Kidney capillary endothelial cell (primary cell): Measurements from ENCODE around the gene MLXIP.

Experiments
- DNase-seq: peaks from one replicate; pipeline ENCODE4 v3.0.0-alpha.2; 2018; ENCODE audit warnings: low spot score

MLXIP gene

GRCh38 chr12:122187466-122187865, 108.9 kb downstream of the MLXIP start:
- DNase-seq, result no peak

GRCh38 chr12:122189626-122190475, 111.3 kb downstream of the MLXIP start:
- DNase-seq, result no peak

GRCh38 chr12:122190842-122191668, 112.5 kb downstream of the MLXIP start:
- peak; percentile 57 for DNase-seq

GRCh38 chr12:122192441-122192840, 113.9 kb downstream of the MLXIP start:
- DNase-seq, result no peak

- DNase-seq, result no peak
Measured at GRCh38 chr12:122194804-122195203, 116.2 kb downstream of the MLXIP start.

GRCh38 chr12:122195405-122195804, 116.8 kb downstream of the MLXIP start:
- DNase-seq, result no peak
